COLO668 (cell line): Measurements from ENCODE around the gene GDNF.

Experiments
- DNase-seq: peaks from one replicate; lab custom pipeline; 2025; ENCODE audit not compliant: unreplicated experiment; lab: John Stamatoyannopoulos, UW

GDNF gene

DNA sequence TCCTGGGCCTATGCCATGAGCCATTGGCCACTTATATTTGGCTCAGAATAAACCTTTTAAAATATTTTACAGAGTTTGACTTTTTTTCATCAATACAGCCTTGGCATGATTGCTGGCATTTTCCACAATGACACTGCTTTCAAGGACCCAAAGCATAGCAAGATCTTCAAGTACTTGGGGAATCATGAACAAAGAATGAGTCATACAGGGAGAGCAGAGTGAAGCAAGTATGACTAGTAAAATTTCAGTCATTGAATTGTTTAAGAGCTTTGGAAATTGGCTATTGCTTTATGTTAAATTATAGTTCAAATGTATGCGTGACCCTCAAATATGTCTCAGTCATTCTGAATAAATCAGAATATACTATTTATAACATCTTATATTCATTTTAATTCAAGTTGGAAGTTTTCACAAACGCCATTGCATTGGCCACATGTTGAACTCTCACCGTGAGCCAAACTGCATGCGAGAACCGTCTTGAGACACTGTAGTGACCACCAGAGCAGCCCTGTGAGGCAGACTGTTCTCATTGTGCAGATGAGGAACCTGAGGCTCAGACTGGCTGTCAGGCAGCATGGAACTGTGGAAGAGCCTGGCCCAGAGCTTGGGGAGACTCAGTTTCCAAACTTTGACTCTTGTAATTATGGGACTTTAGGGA lies 52.9 kb downstream of the GDNF start:
- no peak for DNase-seq

GRCh38 chr5:37786416-37786815 lies 53.4 kb downstream of the GDNF start:
- DNase-seq, result no peak

GRCh38 chr5:37781409-37781808 lies 58.4 kb downstream of the GDNF start:
- peak; percentile 39 for DNase-seq

GRCh38 chr5:37777432-37778130 lies 62.3 kb downstream of the GDNF start:
- DNase-seq, result no peak

- DNase-seq, result no peak
These were observed 63.0 kb downstream of the GDNF start for GRCh38 chr5:37776826-37777225.

DNA sequence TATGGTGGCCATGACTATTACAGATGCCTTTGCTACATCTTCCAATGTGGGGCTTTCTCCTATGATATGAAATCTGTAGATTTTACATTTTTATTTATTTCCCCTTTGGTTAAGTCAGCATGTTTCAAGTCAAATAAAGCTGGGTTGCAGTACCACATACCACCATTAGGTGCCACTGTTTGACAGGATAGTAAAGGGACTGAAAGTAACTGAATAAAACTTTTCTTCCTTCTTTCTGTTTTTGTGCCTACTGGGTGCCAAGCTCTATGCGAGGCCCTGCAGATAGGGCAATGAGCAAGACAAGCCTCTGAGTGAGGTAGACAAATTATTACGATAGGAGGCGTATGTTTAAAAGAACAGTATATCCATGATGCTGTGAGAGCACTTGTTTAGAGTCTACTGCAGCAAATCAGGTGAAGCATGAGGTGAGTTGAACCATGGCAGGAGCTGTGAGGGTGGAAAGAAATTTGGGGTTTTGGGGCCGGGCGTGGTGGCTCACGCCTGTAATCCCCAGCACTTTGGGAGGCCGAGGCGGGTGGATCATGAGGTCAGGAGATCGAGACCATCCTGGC lies 64.8 kb downstream of the GDNF start:
- peak; percentile 67 for DNase-seq

DNA sequence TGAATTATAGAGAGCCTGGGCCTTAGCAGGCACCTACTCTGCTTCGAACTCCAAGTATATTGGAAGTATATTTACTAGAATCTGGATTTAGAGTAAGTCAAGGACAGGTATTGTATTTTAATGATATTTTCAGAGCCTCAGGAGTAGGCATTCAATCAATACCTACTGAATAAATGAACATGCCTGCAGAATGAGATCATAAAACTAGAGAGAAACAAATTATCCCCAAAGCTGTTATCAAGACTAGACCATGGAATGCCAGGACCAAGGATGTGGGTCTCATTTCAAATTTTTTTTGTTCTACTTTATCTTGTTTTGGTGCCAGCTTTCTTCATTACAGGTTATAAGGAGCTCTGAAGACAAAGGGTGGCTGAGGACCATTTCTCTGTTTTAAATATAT lies 66.0 kb downstream of the GDNF start:
- no peak for DNase-seq

DNA sequence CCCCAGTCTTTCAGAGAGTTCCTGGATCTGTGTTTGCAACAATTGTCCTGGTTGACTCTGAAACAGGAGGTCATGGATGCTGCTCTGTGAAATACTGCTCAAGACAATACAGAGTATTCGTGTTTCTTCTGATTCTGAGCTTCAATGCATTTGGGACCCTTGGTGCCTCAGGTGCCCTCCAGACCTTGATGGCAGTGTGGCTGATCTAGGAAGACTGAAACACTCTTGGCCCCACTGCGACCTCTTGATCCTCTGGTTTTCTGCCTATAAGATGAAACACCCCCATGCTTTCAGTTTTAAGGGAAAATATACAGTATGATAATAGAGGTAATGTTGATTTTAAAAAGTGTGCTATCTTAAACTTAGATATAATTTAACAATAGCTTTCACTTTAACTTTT lies 67.6 kb downstream of the GDNF start:
- no peak for DNase-seq

DNA sequence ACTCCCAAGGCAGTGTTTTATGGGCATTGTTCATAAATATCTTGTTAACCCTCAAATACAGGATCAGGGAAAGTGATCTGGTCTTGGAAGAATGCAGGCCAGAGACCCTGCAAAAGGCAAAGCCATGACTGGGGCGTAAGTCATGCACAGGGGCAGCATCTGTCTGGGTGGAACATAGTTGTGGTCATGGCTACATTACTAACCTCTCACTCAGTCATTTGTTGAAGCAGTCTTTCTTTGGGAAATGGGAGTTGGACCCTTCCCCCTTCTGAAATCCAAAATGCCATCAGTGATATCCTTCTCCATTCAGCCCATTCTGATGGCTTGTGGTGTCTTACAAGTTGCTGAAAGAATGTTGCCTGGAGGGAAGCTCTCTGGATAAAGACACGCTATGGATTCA lies 68.1 kb downstream of the GDNF start:
- no peak for DNase-seq

DNA sequence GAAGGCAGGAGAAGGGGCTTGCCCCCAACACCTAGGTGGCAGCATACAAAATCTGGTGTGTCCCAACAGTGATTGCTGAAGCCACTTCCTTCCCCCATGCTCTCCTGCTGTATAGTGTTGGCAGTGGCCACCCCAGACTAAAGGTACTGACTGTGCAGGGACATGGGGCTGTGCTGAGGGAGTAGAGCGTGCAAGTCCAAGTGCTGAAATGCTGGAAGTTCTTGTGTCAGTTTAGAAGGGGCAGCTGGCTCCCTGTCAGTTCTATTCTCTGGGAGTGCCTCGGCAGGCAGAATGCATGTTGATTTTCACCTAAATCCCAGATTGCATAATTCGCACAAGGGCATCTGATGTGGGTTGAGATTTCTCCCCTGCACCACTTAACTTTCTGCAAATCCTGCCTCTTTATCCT lies 68.6 kb downstream of the GDNF start:
- no peak for DNase-seq

- no peak for DNase-seq
These were observed 69.1 kb downstream of the GDNF start for GRCh38 chr5:37770786-37771185.

- no peak for DNase-seq
These were observed 70.0 kb downstream of the GDNF start for GRCh38 chr5:37769840-37770239.

- DNase-seq, result no peak
These were observed 70.7 kb downstream of the GDNF start for GRCh38 chr5:37769108-37769507.

GRCh38 chr5:37768371-37768770 lies 71.5 kb downstream of the GDNF start:
- no peak for DNase-seq

GRCh38 chr5:37767961-37768360 lies 71.9 kb downstream of the GDNF start:
- DNase-seq, result no peak

DNA sequence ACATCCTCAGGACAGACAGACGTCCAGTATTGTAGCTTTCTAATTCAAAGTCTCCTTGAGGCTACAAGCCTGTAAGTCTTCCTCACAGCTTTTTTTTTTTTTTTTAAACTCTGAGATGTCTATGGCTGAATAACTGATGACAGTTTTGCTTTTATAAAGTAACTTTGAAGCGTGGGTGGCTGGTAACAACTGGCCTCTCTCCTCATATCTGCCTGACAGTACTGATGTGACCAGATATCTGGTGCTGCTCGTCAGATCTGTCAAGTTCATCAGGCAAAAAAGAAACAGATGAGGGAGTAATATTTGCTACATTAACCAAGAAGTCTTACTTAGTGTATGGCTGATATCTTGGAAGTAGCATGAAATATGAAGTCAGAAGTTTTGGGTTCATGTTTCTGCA lies 72.6 kb downstream of the GDNF start:
- DNase-seq, result no peak
